Stimulated activated CD8-positive, alpha-beta memory T cell treated with anti-CD3 and anti-CD28 coated beads, Interleukin-7, amount 100 ng/mL, for 4 hours (primary cell): ENCODE data around the gene BCAR1.
"Not testable (repeated sequence)": the region's sequence is repeated elsewhere in the genome, so short reads cannot be mapped to it uniquely, and the experiment has no call there.

Source experiments
- DNase-seq, 2 donors: peaks; one replicate each; pipeline ENCODE4 v3.0.0-alpha.2; 2020; ENCODE audit warnings: low read depth in 2 of 2

BCAR1 gene

DNA sequence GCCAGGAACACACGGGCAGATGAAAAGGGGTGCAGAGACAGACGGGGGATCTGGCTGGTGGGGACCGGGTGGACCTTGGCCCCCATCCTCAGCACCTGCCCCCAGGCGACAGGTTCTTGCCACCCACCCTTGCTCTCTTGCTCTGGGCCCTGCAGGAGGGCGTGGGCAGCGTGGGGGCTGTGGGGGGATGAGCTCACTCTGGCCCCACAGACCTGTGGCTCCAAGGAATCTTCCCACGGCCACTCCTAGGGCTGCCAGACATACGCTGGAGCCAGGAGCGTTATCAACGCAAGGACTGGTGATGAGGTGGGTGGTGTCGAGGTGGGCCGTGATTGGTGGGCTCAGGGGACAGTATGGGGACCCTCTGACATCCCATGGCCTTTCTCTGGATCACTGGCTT is 26.3 kb downstream of the BCAR1 start:
- DNase-seq, result no peak

DNA sequence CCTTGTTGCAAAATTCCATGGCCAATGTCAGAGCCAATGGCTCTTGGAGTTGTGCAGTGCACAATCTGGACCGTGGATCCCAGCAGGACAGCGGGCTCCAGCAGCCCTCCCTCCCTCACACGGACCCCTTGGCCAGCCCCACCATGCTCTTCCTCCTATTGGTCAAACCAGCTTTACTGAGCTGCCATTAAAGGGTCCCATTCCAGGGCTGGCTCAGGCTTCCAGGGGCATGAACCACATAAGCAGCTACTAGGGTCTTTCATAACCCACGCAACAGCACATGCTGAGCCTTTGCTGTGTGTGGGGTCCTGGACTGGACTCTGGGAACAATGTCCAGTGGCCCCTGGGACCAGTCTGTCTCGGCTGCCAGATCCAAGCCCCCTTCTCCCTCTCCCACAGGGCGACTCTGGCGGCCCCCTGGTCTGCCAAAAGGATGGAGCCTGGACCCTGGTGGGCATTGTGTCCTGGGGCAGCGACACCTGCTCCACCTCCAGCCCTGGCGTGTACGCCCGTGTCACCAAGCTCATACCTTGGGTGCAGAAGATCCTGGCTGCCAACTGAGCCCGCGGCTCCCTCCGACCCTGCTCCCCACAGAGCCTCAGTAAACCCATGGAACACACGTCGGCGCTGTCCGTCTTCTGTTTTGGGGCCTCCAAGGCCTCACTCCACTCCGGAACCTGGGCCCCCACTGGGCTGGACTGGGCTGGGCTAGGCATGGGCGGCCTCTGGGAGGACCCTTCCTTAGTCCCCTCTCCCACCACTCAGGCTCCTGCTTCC is 26.9 kb downstream of the BCAR1 start:
- no peak for DNase-seq

- not testable (repeated sequence) for DNase-seq
These were observed 28.3 kb downstream of the BCAR1 start for GRCh38 chr16:75223129-75223528.

DNA sequence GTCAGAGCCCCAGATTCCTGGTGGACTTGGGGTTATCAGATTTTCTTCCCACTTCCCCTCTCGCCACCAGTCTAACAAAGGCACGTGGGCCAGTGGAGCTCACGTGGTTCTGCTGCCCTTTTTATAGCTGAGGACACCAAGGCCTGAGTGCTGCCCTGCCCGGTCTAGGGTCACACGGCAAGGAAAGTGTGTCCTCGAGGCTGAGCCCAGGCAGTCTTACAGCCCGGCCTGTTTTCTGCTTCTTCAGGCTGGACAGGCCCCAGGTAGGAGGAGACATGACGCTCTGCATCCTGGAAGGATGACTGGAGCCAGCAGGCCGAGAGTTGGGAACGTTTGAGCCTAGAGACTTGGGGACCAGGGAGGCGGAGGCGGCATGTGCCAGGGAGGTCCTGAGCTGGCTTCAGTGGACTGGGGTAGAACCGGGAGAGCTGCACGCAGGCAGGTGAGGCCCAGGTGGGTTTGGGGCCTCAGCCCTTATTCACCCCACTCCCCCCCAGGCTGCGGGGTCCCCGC is 29.1 kb downstream of the BCAR1 start:
- no peak for DNase-seq

- no peak for DNase-seq
These were observed 31.6 kb downstream of the BCAR1 start for GRCh38 chr16:75219838-75220237.

DNA sequence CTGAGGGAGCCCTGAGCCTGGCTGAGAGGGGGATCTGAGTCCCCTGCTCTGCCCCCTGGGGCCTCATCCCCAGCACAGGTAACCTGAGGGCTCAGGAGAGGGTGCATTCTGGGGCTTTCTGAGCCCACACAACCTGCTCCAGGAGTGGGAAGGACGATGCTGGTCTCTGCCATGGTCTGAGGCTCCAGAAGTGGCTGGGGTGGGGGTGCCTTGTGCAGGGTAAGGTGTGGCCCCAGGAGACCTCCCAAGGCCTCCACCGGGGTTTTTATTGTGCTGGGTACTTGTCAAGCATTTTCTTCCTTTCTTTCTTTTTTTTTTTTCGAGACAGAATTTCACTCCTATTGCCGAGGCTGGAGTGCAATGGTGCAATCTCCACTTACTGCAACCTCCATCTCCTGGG is 32.3 kb downstream of the BCAR1 start:
- DNase-seq, result no peak

DNA sequence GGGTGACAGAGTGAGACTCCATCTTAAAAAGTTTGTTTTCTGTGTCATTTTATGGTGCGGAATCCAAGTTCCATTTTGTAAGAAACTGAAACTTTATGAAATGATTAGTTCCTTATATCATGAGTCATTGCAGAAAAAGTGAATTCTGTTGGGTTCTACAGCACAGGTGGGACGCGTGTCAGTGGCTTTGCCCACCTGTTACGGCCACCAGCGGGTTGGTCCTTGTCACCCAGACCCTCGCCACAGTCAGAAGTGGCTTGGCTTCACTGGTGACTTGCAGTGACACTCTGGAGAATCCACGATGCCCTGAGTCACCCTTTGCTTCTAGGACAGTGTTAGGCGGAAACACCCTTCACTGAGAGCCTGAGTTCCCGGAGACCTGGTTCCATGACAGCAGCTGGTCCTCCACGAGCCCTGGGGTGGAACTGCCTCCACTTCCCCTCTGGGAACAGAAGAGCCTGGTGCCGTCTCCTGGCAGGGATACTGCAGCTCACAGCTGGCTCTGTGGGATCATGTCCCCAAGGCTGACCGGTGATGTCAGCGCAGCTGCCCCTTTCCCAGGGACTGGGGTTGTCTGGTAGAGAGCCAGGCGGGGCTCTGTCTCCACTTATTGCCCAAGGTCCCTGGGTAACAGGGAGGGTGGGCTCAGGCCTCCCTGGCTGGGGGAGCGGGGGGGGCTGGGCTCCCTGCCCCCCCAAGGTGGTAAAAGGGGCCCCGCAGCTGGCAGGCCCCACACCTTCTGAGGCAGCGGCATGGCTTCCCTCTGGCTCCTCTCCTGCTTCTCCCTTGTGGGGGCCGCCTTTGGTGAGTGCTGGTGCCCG is 33.0 kb downstream of the BCAR1 start, which contains the start of gene CTRB1:
TSS of gene CTRB1 (plus strand) at position 733 of the 821 bp plus-strand sequence. CDS start at position 753, 20 bp downstream.
- no peak for DNase-seq

GRCh38 chr16:75217389-75217851 is 34.0 kb downstream of the BCAR1 start:
- DNase-seq, result no peak

- DNase-seq, result no peak
These were observed 34.8 kb downstream of the BCAR1 start for GRCh38 chr16:75216576-75216975.

DNA sequence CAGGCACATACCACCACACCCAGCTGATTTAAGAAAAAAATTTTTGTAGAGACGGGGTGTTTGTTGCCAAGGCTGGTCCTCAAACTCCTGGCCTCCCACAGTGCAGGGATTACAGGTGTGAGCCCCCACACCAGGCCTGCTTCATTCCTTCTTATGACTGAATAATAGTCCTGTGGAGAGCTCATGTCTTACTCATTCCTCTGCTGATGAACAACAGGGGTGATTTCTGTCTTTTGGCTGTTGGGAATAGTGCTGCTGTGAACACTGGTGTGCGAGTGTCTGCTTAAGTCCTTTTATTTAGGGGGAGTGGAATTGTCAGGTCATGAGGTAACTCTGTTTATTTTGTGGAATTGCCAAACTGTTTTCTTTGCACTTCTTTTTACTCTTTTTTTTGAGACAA is 35.3 kb downstream of the BCAR1 start:
- no peak for DNase-seq

DNA sequence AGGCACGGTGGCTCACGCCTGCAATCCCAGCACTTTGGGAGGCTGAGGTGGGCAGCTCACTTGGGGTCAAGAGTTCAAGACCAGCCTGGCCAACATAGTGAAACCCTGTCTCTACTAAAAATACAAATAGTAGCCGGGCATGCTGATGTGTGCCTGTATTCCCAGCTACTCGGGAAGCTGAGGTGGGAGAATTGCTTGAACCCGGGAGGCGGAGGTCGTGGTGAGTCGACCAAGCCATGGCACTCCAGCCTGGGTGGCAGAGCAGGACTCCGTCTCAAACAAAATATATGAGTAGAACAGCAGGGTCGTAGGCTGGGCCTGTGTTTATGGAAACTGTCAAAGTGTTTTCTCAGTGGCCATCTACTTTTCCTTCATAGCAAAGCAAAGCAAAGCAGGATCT is 40.1 kb downstream of the BCAR1 start:
- DNase-seq, result not testable (repeated sequence)

DNA sequence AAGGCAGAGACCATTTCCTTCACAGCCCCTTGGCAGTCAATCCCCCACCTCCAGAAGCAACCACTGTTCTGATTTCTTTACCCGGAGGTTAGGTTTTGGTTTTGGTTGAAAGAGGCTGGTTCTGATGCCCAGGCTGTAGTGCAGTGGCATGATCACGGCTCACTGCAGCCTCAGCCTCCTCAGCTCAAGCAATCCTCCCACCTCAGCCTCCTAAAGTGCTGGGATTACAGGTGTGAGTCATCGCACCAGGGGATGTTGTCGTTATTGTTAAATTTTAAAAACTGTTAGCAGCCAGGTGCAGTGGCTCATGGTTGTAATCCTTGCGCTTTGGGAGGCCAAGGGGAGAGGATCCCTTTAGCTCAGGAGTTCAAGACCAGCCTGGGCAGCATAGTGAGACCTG is 41.5 kb downstream of the BCAR1 start:
- DNase-seq, result no peak

GRCh38 chr16:75209514-75209913 is 41.9 kb downstream of the BCAR1 start:
- not testable (repeated sequence) for DNase-seq

DNA sequence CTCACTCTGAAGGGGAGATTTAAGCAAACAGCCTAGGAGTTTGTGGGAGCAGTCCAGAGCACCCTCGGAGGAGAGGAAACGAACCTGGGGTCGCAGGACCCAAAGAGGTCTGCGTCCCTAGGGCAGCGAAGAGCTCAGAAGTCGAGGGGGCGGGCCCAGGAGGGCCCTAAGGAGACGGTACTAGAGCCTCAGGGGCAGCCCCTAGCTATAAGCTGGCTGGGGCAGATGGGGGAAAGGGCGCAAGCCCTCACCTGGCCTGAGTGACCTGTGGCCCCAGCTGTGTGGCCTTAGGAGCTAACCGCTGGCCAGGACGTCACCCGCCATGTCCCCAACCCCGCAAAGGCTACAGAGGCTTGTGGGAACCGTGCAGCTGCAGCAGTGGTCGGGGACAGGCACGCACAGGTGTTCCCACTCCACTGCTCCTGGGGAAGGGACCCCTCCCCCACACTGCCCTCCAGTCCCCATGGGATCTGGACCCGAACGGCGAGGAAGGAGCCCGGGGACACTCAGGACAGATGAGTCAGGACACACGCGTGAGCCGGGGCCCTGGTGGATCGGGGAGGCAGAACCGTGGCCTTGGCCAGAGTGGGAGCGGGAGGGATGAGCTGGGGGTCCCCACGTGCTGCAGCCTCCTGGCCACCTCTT is 42.4 kb downstream of the BCAR1 start:
- no peak for DNase-seq

- no peak for DNase-seq
These were observed 43.1 kb downstream of the BCAR1 start for GRCh38 chr16:75208242-75208825.

- no peak for DNase-seq
These were observed 43.6 kb downstream of the BCAR1 start for GRCh38 chr16:75207831-75208230.

DNA sequence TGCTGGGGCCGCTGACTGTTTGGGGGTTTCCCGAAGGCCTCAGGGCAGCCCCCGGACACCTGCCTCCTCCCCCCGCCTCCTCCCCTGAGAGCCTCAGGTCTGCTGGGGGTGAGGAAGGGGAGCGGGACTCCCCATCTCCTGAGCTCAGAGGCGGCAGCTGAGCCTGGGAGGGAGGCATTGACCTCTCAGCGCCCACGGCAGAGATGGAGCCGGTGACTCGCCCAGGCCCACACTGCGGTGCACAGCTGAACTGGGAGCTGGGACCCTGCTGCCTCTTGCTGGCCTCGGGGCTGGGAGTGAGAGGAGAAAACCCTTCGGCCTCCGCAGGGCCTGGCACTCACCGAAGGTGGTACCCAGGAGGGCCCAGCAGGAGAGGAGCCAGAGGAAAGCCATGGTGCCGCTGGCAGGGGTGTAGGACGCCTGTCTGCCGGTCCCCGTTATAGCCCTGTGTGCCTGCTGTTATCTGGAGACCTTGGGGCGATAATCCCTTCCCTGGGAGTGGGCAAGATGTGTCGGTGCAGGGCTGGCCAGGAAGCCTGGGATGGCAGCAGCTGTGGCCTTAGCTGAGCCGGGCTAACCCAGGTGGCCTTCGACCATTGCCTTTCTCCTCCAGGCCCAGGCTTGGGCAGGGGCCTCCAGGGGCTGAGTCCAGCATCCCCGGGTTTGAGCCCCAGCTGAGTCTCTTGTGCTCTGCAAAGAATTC is 44.5 kb downstream of the BCAR1 start, which contains the start of gene CTRB2:
TSS of gene CTRB2 (minus strand) at position 413 of the 703 bp plus-strand sequence. CDS start at position 393, 20 bp downstream.
- no peak for DNase-seq

DNA sequence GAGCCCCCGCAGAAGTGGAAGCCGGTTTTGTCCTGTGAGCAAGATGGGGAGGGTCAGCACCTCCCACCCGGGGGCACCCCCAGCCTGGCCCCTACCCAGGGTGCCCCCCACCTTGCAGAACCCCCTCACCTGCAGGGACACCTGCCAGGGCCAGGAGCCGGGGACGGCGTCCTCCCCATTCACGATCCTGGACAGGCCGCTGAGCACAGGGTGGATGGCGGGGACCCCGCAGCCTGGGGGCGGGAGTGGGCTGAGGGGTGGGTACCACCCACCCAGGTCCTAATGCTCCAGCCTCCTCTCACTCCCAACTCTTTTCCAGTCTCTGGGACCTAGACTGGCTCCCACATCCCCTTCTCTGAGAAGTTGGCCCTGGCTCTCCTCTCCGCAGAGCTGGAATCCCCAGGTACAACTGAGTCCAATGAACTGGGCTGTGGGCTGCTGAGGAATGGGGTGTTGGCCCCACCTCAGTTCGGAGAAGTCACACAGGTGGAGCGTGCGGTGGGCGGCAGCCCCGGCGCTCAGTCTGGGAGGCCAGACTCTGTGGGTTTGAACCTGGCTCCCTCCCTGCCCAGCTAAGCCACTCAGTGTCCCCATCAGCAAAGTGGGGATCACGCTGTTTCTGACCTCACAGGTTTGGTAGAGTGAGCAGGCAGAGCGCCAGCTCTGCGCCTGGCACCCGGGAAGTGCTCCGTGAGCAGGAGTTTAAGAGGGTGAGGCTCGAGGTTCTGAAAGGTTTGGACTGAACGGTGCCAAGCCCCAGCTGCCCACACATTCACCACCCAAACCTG is 45.3 kb downstream of the BCAR1 start:
- DNase-seq, result not testable (repeated sequence)

GRCh38 chr16:75205438-75205837 is 46.0 kb downstream of the BCAR1 start:
- DNase-seq, result not testable (repeated sequence)

DNA sequence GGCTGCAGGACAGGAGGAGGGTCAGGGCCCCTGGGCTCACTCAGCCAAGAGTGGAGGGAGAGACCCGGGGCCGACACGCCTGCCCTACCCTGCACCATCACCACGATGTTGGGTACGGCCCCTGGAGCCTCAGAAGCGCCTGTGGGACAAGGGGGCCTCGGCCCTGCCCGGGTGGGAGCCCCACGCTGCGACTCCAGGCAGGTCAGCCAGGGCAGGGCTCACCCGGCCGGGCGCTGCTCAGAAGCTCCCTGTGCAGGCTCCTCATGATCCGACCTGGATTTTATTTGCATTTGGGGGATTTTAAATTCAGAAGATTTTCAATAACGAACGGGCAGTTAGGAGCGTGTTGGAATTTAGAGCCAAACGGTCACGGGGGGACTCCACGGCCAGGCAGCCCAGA is 46.5 kb downstream of the BCAR1 start:
- not testable (repeated sequence) for DNase-seq
